HepG2 (cell line): ENCODE measurements around the gene PLD4. TPM values are rescaled to one million over a fixed set of nuclear protein-coding genes. Genes with fewer than 3 reads are reported as not detected.

Experiments used
- AGO2 ChIP-seq: fragments of 200-400 bp; formaldehyde crosslinking; optimal IDR thresholded peaks from 2 replicates; pipeline ENCODE3; 2017; ENCODE audit warnings: mild to moderate bottlenecking, low read depth, low read length, moderate library complexity
- CBX2 ChIP-seq, 2 experiments: fragments of 200-600 bp in 1 of 2; sonication (generic); formaldehyde crosslinking in 1 of 2; IDR thresholded peaks; 2 replicates each; pipeline versions ENCODE4 v1.7.0 to v1.8.1; 2018 to 2022; ENCODE audit warnings: low read depth in 2 of 2, low read length in 1 of 2, mild to moderate bottlenecking in 1 of 2, missing genetic modification reagents in 1 of 2
- E2F1 ChIP-seq: sonication (generic); formaldehyde crosslinking; IDR thresholded peaks from 2 replicates; pipeline ENCODE4 v1.5.0; 2020; ENCODE audit warnings: missing genetic modification reagents
- GABPB1 ChIP-seq: IDR thresholded peaks from 2 replicates; pipeline ENCODE4 v1.6.1; 2016; ENCODE audit warnings: mild to moderate bottlenecking, missing genetic modification reagents, moderate library complexity, missing compliant biosample characterization
- HMGA1 ChIP-seq: sonication (generic); formaldehyde crosslinking; conservative IDR thresholded peaks from 2 replicates; pipeline ENCODE4 v1.4.0; 2020; ENCODE audit warnings: missing genetic modification reagents
- NAIF1 ChIP-seq: sonication (generic); formaldehyde crosslinking; IDR thresholded peaks from 2 replicates; pipeline ENCODE4 v1.5.0; 2020; ENCODE audit warnings: mild to moderate bottlenecking, missing genetic modification reagents, borderline replicate concordance
- NFE2 ChIP-seq: sonication (generic); formaldehyde crosslinking; IDR thresholded peaks from 2 replicates; pipeline ENCODE4 v1.4.0; 2020; ENCODE audit warnings: missing genetic modification reagents
- ZFY ChIP-seq: sonication (generic); formaldehyde crosslinking; IDR thresholded peaks from 2 replicates; pipeline ENCODE4 v1.4.0; 2020; ENCODE audit warnings: missing genetic modification reagents
- ZHX2 ChIP-seq, 2 experiments: sonication (generic) in 1 of 2; formaldehyde crosslinking in 1 of 2; IDR thresholded peaks; 2 replicates each; pipeline versions ENCODE4 v1.6.1 to v1.9.0; 2014 to 2022; ENCODE audit warnings: antibody characterized with exemption in 1 of 2, borderline replicate concordance in 1 of 2, inconsistent platforms in 1 of 2, low read depth in 1 of 2, missing genetic modification reagents in 1 of 2
- ZNF136 ChIP-seq: sonication (generic); formaldehyde crosslinking; IDR thresholded peaks from 2 replicates; pipeline ENCODE4 v1.8.1; 2022; ENCODE audit warnings: low read depth, mild to moderate bottlenecking, moderate library complexity, missing genetic modification reagents
- ZNF160 ChIP-seq: sonication (generic); formaldehyde crosslinking; IDR thresholded peaks from 2 replicates; pipeline ENCODE4 v1.8.0; 2022; ENCODE audit warnings: mild to moderate bottlenecking, inconsistent platforms, missing genetic modification reagents
- ZNF20 ChIP-seq: sonication (generic); formaldehyde crosslinking; IDR thresholded peaks from 2 replicates; pipeline ENCODE4 v1.4.0; 2020; ENCODE audit warnings: mild to moderate bottlenecking, moderate library complexity, missing genetic modification reagents
- ZNF563 ChIP-seq: sonication (generic); formaldehyde crosslinking; IDR thresholded peaks from 2 replicates; pipeline ENCODE4 v1.8.0; 2022; ENCODE audit warnings: mild to moderate bottlenecking, moderate library complexity, missing genetic modification reagents
- ZNF570 ChIP-seq: sonication (generic); formaldehyde crosslinking; IDR thresholded peaks from 2 replicates; pipeline ENCODE4 v1.4.0; 2020; ENCODE audit warnings: mild to moderate bottlenecking, missing genetic modification reagents, borderline replicate concordance
- ZNF629 ChIP-seq: sonication (generic); formaldehyde crosslinking; conservative IDR thresholded peaks from 2 replicates; pipeline ENCODE4 v1.5.0; 2020; ENCODE audit warnings: missing genetic modification reagents
- ZNF687 ChIP-seq: sonication (generic); formaldehyde crosslinking; IDR thresholded peaks from 2 replicates; pipeline ENCODE4 v1.5.1; 2020; ENCODE audit warnings: mild to moderate bottlenecking, missing genetic modification reagents, moderate library complexity
- ZNF816 ChIP-seq: sonication (generic); formaldehyde crosslinking; IDR thresholded peaks from 2 replicates; pipeline ENCODE4 v1.8.0; 2022; ENCODE audit warnings: missing genetic modification reagents, mild to moderate bottlenecking, borderline replicate concordance
- polyA plus RNA-seq, 8 experiments: library from polyadenylated mRNA; depleted of rRNA in 3 of 8; stranded (reverse) in 7 of 8; unstranded in 1 of 8; fragments of >200 nt; fragmentation: Illumina TruSeq in 4 of 8; extraction: Trizol in 4 of 8; gene quantifications; 2 replicates each; pipeline versions ENCODE4 v1.2.1 to v1.2.3, GENCODE V29; 2011 to 2016; ENCODE audit warnings: low read depth in 4 of 8, missing spikeins in 1 of 8, mixed read lengths in 1 of 8; ENCODE audit not compliant: insufficient read depth in 1 of 8
- total RNA-seq, 5 experiments: library from RNA; depleted of rRNA; stranded (reverse); fragments of >200 nt; fragmentation: Illumina TruSeq; extraction: Trizol; gene quantifications; 2 replicates each; pipeline ENCODE4 v1.2.3, GENCODE V29; 2016; ENCODE audit warnings: low read depth in 1 of 5

The PLD4 gene
- total and polyA plus RNA-seq, 2 of the 13 experiments (the other 11 are each of a cell fraction or from before 2014, with no cell fraction given): not detected

- TF ChIP-seq E2F1 (CRISPR knock-in tag) (no peak), ZNF20 (CRISPR knock-in tag) (no peak), ZNF629 (CRISPR knock-in tag) (peak; percentile 60), NAIF1 (CRISPR knock-in tag) (no peak), ZNF570 (CRISPR knock-in tag) (no peak), ZNF136 (no peak), HMGA1 (CRISPR knock-in tag) (no peak), ZNF563 (CRISPR knock-in tag) (no peak), NFE2 (no peak), GABPB1 (CRISPR knock-in tag) (peak; percentile 18; the same call in 1 of the 2 replicates), ZNF816 (CRISPR knock-in tag) (no peak), ZNF687 (CRISPR knock-in tag) (0 out of 2 replicates have a peak, but pooled peaks have one; percentile 16), ZHX2 (IDR thresholded peaks at IDR 0.05; ENCODE audit: low read depth) (no peak), ZHX2 (CRISPR knock-in tag; IDR thresholded peaks at IDR 0.05; ENCODE audit: borderline replicate concordance) (no peak), AGO2 (no peak), ZNF160 (CRISPR knock-in tag) (no peak), CBX2 (IDR thresholded peaks at IDR 0.05; ENCODE audit: low read depth, low read length) (no peak), CBX2 (CRISPR knock-in tag; IDR thresholded peaks at IDR 0.05; ENCODE audit: low read depth) (peak; percentile 41; the same call in 1 of the 2 replicates), ZFY (CRISPR knock-in tag) (no peak)
Measured at GRCh38 chr14:104967386-104968152, 42.9 kb downstream of the PLD4 start (continued).
